HepG2 (cell line): ENCODE data around the gene AAMP. TPM values are rescaled to one million over a fixed set of nuclear protein-coding genes. Genes with fewer than 3 reads are reported as not detected.

Experiments used
- CC2D1A ChIP-seq: sonication (generic); formaldehyde crosslinking; IDR thresholded peaks from 2 replicates; pipeline ENCODE4 v1.8.1; 2023; ENCODE audit warnings: mild to moderate bottlenecking, missing genetic modification reagents
- ELF3 ChIP-seq: IDR thresholded peaks from 2 replicates; pipeline ENCODE4 v1.6.1; 2016; ENCODE audit warnings: missing genetic modification reagents, missing compliant biosample characterization
- FLYWCH1 ChIP-seq: sonication (generic); formaldehyde crosslinking; IDR thresholded peaks from 2 replicates; pipeline ENCODE4 v1.8.1; 2023; ENCODE audit warnings: mild to moderate bottlenecking, missing genetic modification reagents
- FOSL2 ChIP-seq: sonication (generic); formaldehyde crosslinking; IDR thresholded peaks from 2 replicates; pipeline ENCODE4 v1.4.0; 2020; ENCODE audit warnings: missing genetic modification reagents
- FOXM1 ChIP-seq: sonication (generic); formaldehyde crosslinking; IDR thresholded peaks from 2 replicates; pipeline ENCODE4 v1.5.0; 2020; ENCODE audit warnings: missing genetic modification reagents
- GLI4 ChIP-seq: sonication (generic); formaldehyde crosslinking; IDR thresholded peaks from 2 replicates; pipeline ENCODE4 v1.5.1; 2020; ENCODE audit warnings: missing genetic modification reagents, mild to moderate bottlenecking, moderate library complexity, borderline replicate concordance
- HIVEP1 ChIP-seq: sonication (generic); formaldehyde crosslinking; IDR thresholded peaks from 2 replicates; pipeline ENCODE4 v1.4.0; 2020; ENCODE audit warnings: mild to moderate bottlenecking, missing genetic modification reagents
- HMG20A ChIP-seq: IDR thresholded peaks from 2 replicates; pipeline ENCODE4 v1.6.1; 2016; ENCODE audit warnings: borderline replicate concordance
- KDM2A ChIP-seq: sonication (generic); formaldehyde crosslinking; IDR thresholded peaks from 2 replicates; pipeline ENCODE4 v1.4.0; 2020; ENCODE audit warnings: low read depth, missing genetic modification reagents, borderline replicate concordance
- MAZ ChIP-seq, 2 experiments: sonication (generic) in 1 of 2; formaldehyde crosslinking in 1 of 2; IDR thresholded peaks; 2 replicates each; pipeline versions ENCODE4 v1.5.0 to v1.6.1; 2012 to 2020; ENCODE audit warnings: low read depth in 2 of 2, mild to moderate bottlenecking in 2 of 2, borderline replicate concordance in 1 of 2, improper control_type of control experiment in 1 of 2, low read length in 1 of 2, missing genetic modification reagents in 1 of 2, moderate library complexity in 1 of 2
- MBD4 ChIP-seq: IDR thresholded peaks from 2 replicates; pipeline ENCODE4 v1.6.1; 2012; ENCODE audit warnings: low read length, inconsistent platforms, borderline replicate concordance
- MIXL1 ChIP-seq: IDR thresholded peaks from 2 replicates; pipeline ENCODE4 v1.6.1; 2016
- MXD3 ChIP-seq: IDR thresholded peaks from 2 replicates; pipeline ENCODE4 v1.6.1; 2016; ENCODE audit warnings: mild to moderate bottlenecking, missing biosample characterization, missing genetic modification reagents
- PATZ1 ChIP-seq: sonication (generic); formaldehyde crosslinking; IDR thresholded peaks from 2 replicates; pipeline ENCODE4 v1.4.0; 2020; ENCODE audit warnings: missing genetic modification reagents
- PHF21A ChIP-seq: sonication (generic); formaldehyde crosslinking; IDR thresholded peaks from 2 replicates; pipeline ENCODE4 v1.5.0; 2020; ENCODE audit warnings: mild to moderate bottlenecking, missing genetic modification reagents
- RFX5 ChIP-seq: IDR thresholded peaks from 2 replicates; pipeline ENCODE4 v1.6.1; 2011; ENCODE audit warnings: low read depth, low read length, improper control_type of control experiment
- SATB2 ChIP-seq: sonication (generic); formaldehyde crosslinking; IDR thresholded peaks from 2 replicates; pipeline ENCODE4 v1.5.0; 2020; ENCODE audit warnings: missing genetic modification reagents
- TAF15 ChIP-seq: fragments of 200-400 bp; formaldehyde crosslinking; IDR thresholded peaks from one replicate; pipeline ENCODE4 v1.6.1; 2018; ENCODE audit warnings: mild to moderate bottlenecking, low read depth, low read length; ENCODE audit not compliant: poor library complexity, severe bottlenecking
- UBTF ChIP-seq: sonication (generic); formaldehyde crosslinking; IDR thresholded peaks from 2 replicates; pipeline ENCODE4 v1.4.0; 2020; ENCODE audit warnings: mild to moderate bottlenecking, missing genetic modification reagents
- ZNF17 ChIP-seq: sonication (generic); formaldehyde crosslinking; IDR thresholded peaks from 2 replicates; pipeline ENCODE4 v1.5.0; 2020; ENCODE audit warnings: mild to moderate bottlenecking, missing genetic modification reagents
- ZNF468 ChIP-seq: sonication (generic); formaldehyde crosslinking; IDR thresholded peaks from 2 replicates; pipeline ENCODE4 v1.8.0; 2022; ENCODE audit warnings: mild to moderate bottlenecking, moderate library complexity, missing genetic modification reagents
- ZNF652 ChIP-seq: IDR thresholded peaks from 2 replicates; pipeline ENCODE4 v1.6.1; 2016; ENCODE audit warnings: low read depth, borderline replicate concordance
- ZNF740 ChIP-seq: sonication (generic); formaldehyde crosslinking; IDR thresholded peaks from 2 replicates; pipeline ENCODE4 v1.4.0; 2020; ENCODE audit warnings: missing genetic modification reagents
- ZNF800 ChIP-seq: sonication (generic); formaldehyde crosslinking; IDR thresholded peaks from 2 replicates; pipeline ENCODE4 v1.4.0; 2020; ENCODE audit warnings: missing genetic modification reagents
- polyA plus RNA-seq, 8 experiments: library from polyadenylated mRNA; depleted of rRNA in 3 of 8; stranded (reverse) in 7 of 8; unstranded in 1 of 8; fragments of >200 nt; fragmentation: Illumina TruSeq in 4 of 8; extraction: Trizol in 4 of 8; gene quantifications; 2 replicates each; pipeline versions ENCODE4 v1.2.1 to v1.2.3, GENCODE V29; 2011 to 2016; ENCODE audit warnings: low read depth in 4 of 8, missing spikeins in 1 of 8, mixed read lengths in 1 of 8; ENCODE audit not compliant: insufficient read depth in 1 of 8
- total RNA-seq, 5 experiments: library from RNA; depleted of rRNA; stranded (reverse); fragments of >200 nt; fragmentation: Illumina TruSeq; extraction: Trizol; gene quantifications; 2 replicates each; pipeline ENCODE4 v1.2.3, GENCODE V29; 2016; ENCODE audit warnings: low read depth in 1 of 5

Gene AAMP
- total and polyA plus RNA-seq, 2 of the 13 experiments (the other 11 are each of a cell fraction or from before 2014, with no cell fraction given): 110 to 186 TPM

- TF ChIP-seq UBTF (CRISPR knock-in tag) (0 out of 2 replicates have a peak, but pooled peaks have one; percentile 34), ZNF740 (CRISPR knock-in tag) (no peak), FLYWCH1 (CRISPR knock-in tag) (no peak; the same call in 1 of the 2 replicates), PATZ1 (peak; percentile 71), ZNF468 (CRISPR knock-in tag) (no peak), MAZ (IDR thresholded peaks at IDR 0.05; ENCODE audit: borderline replicate concordance, low read depth, low read length) (0 out of 2 replicates have a peak, but pooled peaks have one; percentile 11), MAZ (CRISPR knock-in tag; IDR thresholded peaks at IDR 0.05; ENCODE audit: low read depth) (peak; percentile 74), FOXM1 (no peak), FOSL2 (peak; percentile 58), SATB2 (CRISPR knock-in tag) (no peak), CC2D1A (CRISPR knock-in tag) (no peak), ZNF652 (CRISPR knock-in tag) (no peak; the same call in 1 of the 2 replicates), HMG20A (no peak), RFX5 (no peak), PHF21A (CRISPR knock-in tag) (peak; percentile 71; the same call in 1 of the 2 replicates), MIXL1 (CRISPR knock-in tag) (peak; percentile 83), MXD3 (CRISPR knock-in tag) (0 out of 2 replicates have a peak, but pooled peaks have one; percentile 43), GLI4 (CRISPR knock-in tag) (0 out of 2 replicates have a peak, but pooled peaks have one; percentile 47), ELF3 (CRISPR knock-in tag) (peak; percentile 68), MBD4 (no peak), TAF15 (no peak), ZNF800 (CRISPR knock-in tag) (peak; percentile 55; the same call in 1 of the 2 replicates), KDM2A (CRISPR knock-in tag) (peak; percentile 74), ZNF17 (CRISPR knock-in tag) (no peak), HIVEP1 (CRISPR knock-in tag) (no peak)
These were observed 31.4 kb upstream of the AAMP start (continued) for GRCh38 chr2:218301176-218301819.
